GM23248 (cell line): ENCODE results near the gene GRWD1.

Source experiments
- EZH2 ChIP-seq: fragments of 200-600 bp; sonication (generic); IDR thresholded peaks from 2 replicates; pipeline ENCODE4 v1.6.1; 2018; ENCODE audit warnings: antibody characterized with exemption, mild to moderate bottlenecking; ENCODE audit not compliant: insufficient read depth, poor library complexity, severe bottlenecking
- EZH2phosphoT487 ChIP-seq: fragments of 200-600 bp; sonication (generic); IDR thresholded peaks from 2 replicates; pipeline ENCODE4 v1.6.1; 2018; ENCODE audit warnings: antibody characterized with exemption, moderate library complexity, mild to moderate bottlenecking, low read depth; ENCODE audit not compliant: insufficient read depth

GRCh38 chr19:48445606-48446481 lies at the start of gene GRWD1:
- TF ChIP-seq EZH2phosphoT487 (no peak), EZH2 (no peak)
